Esophagus muscularis mucosa (tissue), 4 donors: ENCODE data around the gene PDLIM4. TPM values are rescaled to one million over a fixed set of nuclear protein-coding genes. Genes with fewer than 3 reads are reported as not detected.
A peak's percentile ranks its signal among the peaks of the same experiment; 100 is the strongest.

Source experiments
- DNase-seq: peaks from one replicate; pipeline ENCODE4 v3.0.0-alpha.2; 2017; ENCODE audit errors: extremely low spot score
- H3K27ac ChIP-seq, 4 donors: fragments of 200-600 bp; sonication (generic); replicated peaks in 1 of 4; 1 replicate in 3 of 4; 2 replicates in 1 of 4; pipeline ENCODE4 v1.5.1; 2016 to 2019; ENCODE audit warnings: mild to moderate bottlenecking in 1 of 4
- H3K27me3 ChIP-seq, 4 donors: fragments of 200-600 bp; sonication (generic); one replicate each; pipeline versions ENCODE4 v1.5.1 to v1.6.0; 2016 to 2019
- H3K36me3 ChIP-seq, 4 donors: fragments of 200-600 bp; sonication (generic); one replicate each; pipeline ENCODE4 v1.5.1; 2016 to 2019
- H3K4me1 ChIP-seq, 4 donors: fragments of 200-600 bp; sonication (generic); one replicate each; pipeline ENCODE4 v1.5.1; 2016 to 2019
- H3K4me3 ChIP-seq, 4 donors: fragments of 200-600 bp; sonication (generic); 1 replicate in 2 of 4; 2 replicates in 2 of 4; pipeline ENCODE4 v1.5.1; 2016 to 2019; ENCODE audit warnings: mild to moderate bottlenecking in 4 of 4, moderate library complexity in 1 of 4
- H3K9me3 ChIP-seq, 4 donors: fragments of 200-600 bp; sonication (generic); 1 replicate in 3 of 4; 2 replicates in 1 of 4; pipeline ENCODE4 v1.5.1; 2016 to 2019
- CTCF ChIP-seq, 3 experiments: fragments of 200-600 bp in 2 of 3; fragments of 450-650 bp in 1 of 3; sonication (generic) in 2 of 3; IDR thresholded peaks; one replicate each; pipeline ENCODE4 v1.5.1; 2017 to 2019; ENCODE audit warnings: antibody characterized with exemption in 3 of 3, mild to moderate bottlenecking in 2 of 3, moderate library complexity in 1 of 3
- EP300 ChIP-seq: sonication (generic); formaldehyde crosslinking; IDR thresholded peaks from one replicate; pipeline ENCODE4 v1.6.1; 2017; ENCODE audit warnings: antibody characterized with exemption
- POLR2A ChIP-seq: fragments of 450-650 bp; IDR thresholded peaks from one replicate; pipeline ENCODE4 v1.6.1; 2017; ENCODE audit warnings: antibody characterized with exemption, moderate library complexity, mild to moderate bottlenecking, low read depth
- POLR2AphosphoS5 ChIP-seq, 2 donors: sonication (generic); formaldehyde crosslinking; IDR thresholded peaks; one replicate each; pipeline ENCODE4 v1.6.1; 2017; ENCODE audit warnings: antibody characterized with exemption in 2 of 2
- WGBS: methylation state at CpG from one replicate; pipeline ENCODE4 v1.1.5; 2018; 5-methylcytosine and 5-hydroxymethylcytosine counted together
- intact Hi-C: fragments of 100-400 bp; cut with DNase I; formaldehyde crosslinking; loops from one replicate; pipeline ENCODE4 v1.15.1; 2023
- total RNA-seq, 4 donors: library from RNA; depleted of rRNA; stranded (reverse); fragments of >200 nt; gene quantifications; one replicate each; pipeline versions ENCODE4 v1.1.0 to v1.2.1, GENCODE V29; 2016

The PDLIM4 gene
- total RNA-seq, 4 donors from 2014 or later, result 59.4 to 199 (median 134) TPM

GRCh38 chr5:132299917-132300316 is 42.4 kb downstream of the PDLIM4 start:
- no peak overlapping the region for H3K27ac ChIP-seq
- intact Hi-C loops, result loop anchor here (10.0 kb wide), 1 partner anchor 205 kb away; no protein-coding TSS in a partner anchor
- TF ChIP-seq POLR2A (no peak), POLR2AphosphoS5 (IDR thresholded peaks at IDR 0.05) (no peak), CTCF (IDR thresholded peaks at IDR 0.05) (no peak), EP300 (no peak)
- H3K4me1 ChIP-seq, result peaks cover 8 to 18% (median 12%) of the 10 kb centered on the region in 4 donors
- no peaks in the 10 kb centered on the region for H3K27me3 ChIP-seq
- no peak overlapping the region for H3K4me3 ChIP-seq
- 82% methylated on average over 2 of the region's 2 CpGs for WGBS
- H3K9me3 ChIP-seq, result peaks cover 0 to 5% (median under 1%) of the 10 kb centered on the region in 4 donors
- no peaks in the 10 kb centered on the region for H3K36me3 ChIP-seq
- DNase-seq, result no peak

DNA sequence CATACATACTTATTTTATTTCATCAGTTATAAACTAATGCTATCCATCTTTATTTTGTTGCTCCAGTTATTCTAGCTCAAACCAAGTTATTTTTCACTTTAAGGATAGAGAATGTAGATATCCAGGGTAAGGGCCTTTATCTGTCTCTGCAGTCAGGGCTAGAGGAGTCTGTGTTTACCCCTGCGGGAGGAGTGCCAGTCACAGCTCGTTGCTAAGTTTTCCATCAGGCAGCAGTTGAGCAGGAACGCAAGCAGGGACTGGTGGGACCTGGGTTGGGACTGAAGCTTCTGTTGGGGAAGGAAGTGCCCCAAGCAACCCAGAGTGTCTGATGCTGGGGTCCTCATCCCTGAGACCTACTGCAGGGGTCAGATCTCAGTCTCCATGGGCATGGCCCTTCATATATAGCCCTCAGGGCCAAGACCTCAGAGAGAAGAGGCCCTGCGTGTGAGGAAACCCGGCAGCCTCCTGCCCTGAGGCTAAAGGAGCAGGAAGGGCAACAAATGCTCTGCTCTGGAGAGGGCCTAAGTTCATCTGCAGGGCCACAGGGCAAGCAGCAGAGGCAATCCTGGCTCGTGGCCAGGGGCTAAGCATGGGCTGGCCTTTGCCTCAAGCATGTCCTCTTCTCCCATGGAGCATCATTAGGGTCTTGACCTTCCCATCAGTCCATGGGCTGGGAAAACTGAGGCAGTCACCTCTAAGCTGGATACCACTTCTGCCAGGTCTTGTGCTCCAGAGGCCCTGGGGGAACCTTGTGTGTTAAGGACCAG is 43.3 kb downstream of the PDLIM4 start:
- Histone ChIP-seq H3K36me3 (no peaks in the 10 kb centered on the region), H3K9me3 (peaks cover 0 to 14% (median 8%) of the 10 kb centered on the region in 4 donors), H3K4me1 (peaks cover 0 to 10% (median 4%) of the 10 kb centered on the region in 4 donors), H3K4me3 (no peak overlapping the region), H3K27ac (no peak overlapping the region), H3K27me3 (no peaks in the 10 kb centered on the region)
- intact Hi-C loops, result no loop called here
- WGBS, result 73% methylated on average over 3 of the region's 6 CpGs
- DNase-seq, result no peak
- TF ChIP-seq CTCF (IDR thresholded peaks at IDR 0.05) (no peak), EP300 (no peak), POLR2AphosphoS5 (IDR thresholded peaks at IDR 0.05) (no peak), POLR2A (no peak)

- DNase-seq, result no peak
- Histone ChIP-seq H3K36me3 (no peaks in the 10 kb centered on the region), H3K4me1 (peaks cover 0 to 8% (median 0%) of the 10 kb centered on the region in 4 donors), H3K27me3 (no peaks in the 10 kb centered on the region), H3K27ac (no peak overlapping the region), H3K4me3 (no peak overlapping the region), H3K9me3 (peaks cover 0 to 16% (median 10%) of the 10 kb centered on the region in 4 donors)
- TF ChIP-seq EP300, result no peak
- intact Hi-C loops, result no loop called here
- 79% methylated on average over 9 of the region's 11 CpGs for WGBS
These were observed 44.1 kb downstream of the PDLIM4 start for GRCh38 chr5:132301344-132302271.

- H3K36me3 ChIP-seq, result no peaks in the 10 kb centered on the region
- H3K4me3 ChIP-seq, result no peak overlapping the region
- peaks cover 0 to 4% (median 0%) of the 10 kb centered on the region in 4 donors for H3K4me1 ChIP-seq
- 84% methylated on average over 3 of the region's 3 CpGs for WGBS
- no peaks in the 10 kb centered on the region for H3K27me3 ChIP-seq
- intact Hi-C loops, result no loop called here
- TF ChIP-seq POLR2A (no peak), POLR2AphosphoS5 (IDR thresholded peaks at IDR 0.05) (no peak), CTCF (IDR thresholded peaks at IDR 0.05) (no peak), EP300 (no peak)
- peaks cover 0 to 16% (median 10%) of the 10 kb centered on the region in 4 donors for H3K9me3 ChIP-seq
- no peak overlapping the region for H3K27ac ChIP-seq
- DNase-seq, result peak; percentile 68
These were observed 44.9 kb downstream of the PDLIM4 start for GRCh38 chr5:132302413-132302812.

DNA sequence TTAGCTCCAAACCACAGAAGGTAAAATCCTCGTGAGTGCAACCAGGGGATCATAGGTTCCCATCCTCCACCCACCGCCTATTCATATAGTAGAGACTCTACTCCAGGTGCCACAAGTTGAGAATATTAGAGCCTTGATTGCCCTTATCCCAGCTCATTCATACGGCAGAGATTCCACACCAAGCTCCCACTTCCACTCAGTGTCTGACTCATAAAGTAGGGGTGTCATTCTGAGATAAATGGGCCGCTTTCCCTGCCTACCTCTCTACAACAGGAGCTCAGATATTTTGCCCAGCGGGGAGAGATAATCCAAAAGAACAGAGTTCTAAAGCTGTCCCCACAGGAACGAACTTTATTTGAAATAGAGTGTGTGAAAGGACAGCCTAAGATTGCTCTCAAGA is 46.1 kb downstream of the PDLIM4 start:
- WGBS, result 92% methylated on average over 6 of the region's 6 CpGs
- Histone ChIP-seq H3K4me3 (no peak overlapping the region), H3K4me1 (peaks cover 0 to 4% (median 0%) of the 10 kb centered on the region in 4 donors), H3K36me3 (no peaks in the 10 kb centered on the region), H3K27ac (no peak overlapping the region), H3K9me3 (peaks cover 0 to 16% (median 10%) of the 10 kb centered on the region in 4 donors), H3K27me3 (no peaks in the 10 kb centered on the region)
- intact Hi-C loops, result no loop called here
- no peak for DNase-seq
- no peak for TF ChIP-seq POLR2AphosphoS5 (IDR thresholded peaks at IDR 0.05)
- no peak for TF ChIP-seq CTCF (IDR thresholded peaks at IDR 0.05)
- no peak for TF ChIP-seq EP300
- no peak for TF ChIP-seq POLR2A
